ENCODE measurements around the gene PSMG4. TPM values are rescaled to one million over a fixed set of nuclear protein-coding genes. Genes with fewer than 3 reads are reported as not detected.

The PSMG4 gene
- total and polyA plus RNA-seq, 2 of the 8 experiments (the other 6 are each of a cell fraction or from before 2014, with no cell fraction given), result 40.6 to 113 TPM

DNA sequence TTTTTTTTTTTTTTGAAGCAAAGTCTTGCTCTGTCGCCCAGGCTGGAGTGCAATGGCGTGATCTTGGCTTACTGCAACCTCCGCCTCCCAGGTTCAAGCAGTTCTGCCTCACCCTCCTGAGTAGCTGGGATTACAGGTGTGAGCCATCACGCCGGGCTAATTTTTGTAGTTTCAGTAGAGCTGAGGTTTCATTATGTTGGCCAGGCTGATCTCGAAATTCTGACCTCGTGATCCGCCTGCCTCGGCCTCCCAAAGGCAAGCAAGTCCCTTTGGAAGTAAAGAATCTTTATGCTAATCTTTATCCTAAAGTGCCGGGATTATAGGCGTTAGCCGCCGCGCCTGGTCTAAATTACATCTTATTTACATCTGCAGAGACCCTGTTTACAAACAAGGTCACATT is 1.5 kb downstream of the PSMG4 start:
- Histone ChIP-seq H2BK5ac (ENCODE audit: low read depth, low read length) (no peak overlapping the region), H3K4me1 (replicated peaks in 1 of 4; ENCODE audit: control insufficient read depth in 3 of 4, insufficient read depth in 4 of 4, low read length in 3 of 4) (peaks cover 3 to 9% (median 7%) of the 10 kb centered on the region in 4 experiments; a peak in 4 of 7 replicates), H4K5ac (ENCODE audit: insufficient read length, low read depth, low read length) (no peak overlapping the region), H3K56ac (replicated peaks; ENCODE audit: insufficient read length, low read depth, low read length) (no peak overlapping the region), H3K27ac (ENCODE audit: low read depth, low read length) (no peak overlapping the region), H2BK12ac (ENCODE audit: low read depth, low read length) (no peak overlapping the region), H3K79me1 (ENCODE audit: low read depth, low read length) (peaks cover 22% of the 10 kb centered on the region), H4K8ac (ENCODE audit: extremely low read depth, insufficient read depth, low read length) (no peak overlapping the region), H3K23ac (ENCODE audit: insufficient read length) (no peak overlapping the region), H4K91ac (replicated peaks; ENCODE audit: insufficient read length, low read length) (no peak overlapping the region), H3K18ac (ENCODE audit: extremely low read depth, low read length) (no peak overlapping the region), H3K27me3 (replicated peaks in 1 of 4; ENCODE audit: control insufficient read depth in 3 of 4, extremely low read depth in 1 of 4, insufficient read depth in 3 of 4, low read length in 3 of 4) (no peaks in the 10 kb centered on the region), H3K4me3 (ENCODE audit: extremely low read depth in 1 of 4, insufficient read depth in 2 of 4, low read depth in 3 of 4, low read length in 4 of 4) (peak overlapping the region in 1 of 4 experiments; percentile 29; a peak in 3 of 8 replicates), H3K36me3 (ENCODE audit: control insufficient read depth in 2 of 4, insufficient read depth in 4 of 4, low read length in 3 of 4) (peaks cover 6 to 21% (median 13%) of the 10 kb centered on the region in 4 experiments; a peak in 7 of 8 replicates), H2AFZ (ENCODE audit: low read length) (no peak overlapping the region), H4K20me1 (replicated peaks in 1 of 2; ENCODE audit: control insufficient read depth in 1 of 2, insufficient read depth in 2 of 2, low read length in 2 of 2) (peaks cover 13 to 30% of the 10 kb centered on the region in 2 experiments), H3K9ac (replicated peaks in 1 of 4; ENCODE audit: extremely low read depth in 1 of 4, low read depth in 3 of 4, low read length in 3 of 4) (no peak overlapping the region), H3K23me2 (ENCODE audit: low read depth, low read length) (peaks cover 7% of the 10 kb centered on the region; the same call in 1 of the 2 replicates), H2BK120ac (replicated peaks; ENCODE audit: low read depth, low read length) (no peak overlapping the region), H2BK15ac (ENCODE audit: low read length) (no peak overlapping the region), H2AK5ac (ENCODE audit: low read depth, low read length) (no peak overlapping the region), H3K14ac (ENCODE audit: insufficient read length) (no peak overlapping the region), H3K79me2 (ENCODE audit: control insufficient read depth in 1 of 2, insufficient read depth in 2 of 2, low read length in 2 of 2) (peaks cover 8 to 55% of the 10 kb centered on the region in 2 experiments; a peak in 3 of 4 replicates), H2BK20ac (ENCODE audit: low read length) (no peak overlapping the region), H3K4ac (replicated peaks; ENCODE audit: insufficient read length, low read depth, low read length) (no peak overlapping the region), H3K9me3 (ENCODE audit: insufficient read depth in 2 of 2, low read depth in 1 of 2, low read length in 1 of 2) (no peaks in the 10 kb centered on the region), H3K4me2 (ENCODE audit: insufficient read depth in 1 of 2, low read depth in 2 of 2, low read length in 2 of 2) (peak overlapping the region; percentile 34 to 80)
- ChIA-PET POLR2A (ENCODE audit: partially characterized antibody) (interaction anchor here (0.8 to 2.8 kb wide), 7 partner anchors 10 to 32 kb away, joined by 3 to 14 read pairs (median 3); no protein-coding TSS in a partner anchor), CTCF (ENCODE audit: partially characterized antibody) (interaction anchor here (0.6 to 2.1 kb wide), 11 partner anchors 9 to 667 kb away, joined by 3 to 8 read pairs (median 4); no protein-coding TSS in a partner anchor)
- 73% methylated on average over 13 of the region's 14 CpGs; no CpG with 5 or more reads in 1 of the 2 experiments for WGBS, 2 experiments (ENCODE audit: extremely low coverage in 1 of 2, insufficient coverage in 1 of 2, insufficient read length in 1 of 2, insufficient replicate concordance in 2 of 2, low coverage in 1 of 2, low lambda C conversion rate in 2 of 2, missing lambda C conversion rate in 1 of 2)
- no peak for FAIRE-seq
- no peak for DNase-seq (ENCODE audit: low read depth in 1 of 2, low spot score in 2 of 2)
- TF ChIP-seq CBX8 (IDR thresholded peaks at IDR 0.05; ENCODE audit: borderline replicate concordance, low read depth, low read length), result no peak
- TF ChIP-seq EGR1 (IDR thresholded peaks at IDR 0.05; ENCODE audit: borderline replicate concordance, low read depth, low read length), result no peak
- no peak for TF ChIP-seq POU5F1 (IDR thresholded peaks at IDR 0.05; ENCODE audit: low read depth, low read length)

Data from H1 (cell line).